Measurements from ENCODE around the gene VOPP1.

The VOPP1 gene

GRCh38 chr7:55563596-55564325, 8.5 kb downstream of the VOPP1 start:
- DNase-seq (ENCODE audit: extremely low read depth, low read depth), result no peak
- H3K4me3 ChIP-seq (replicated peaks; ENCODE audit: low read depth, low read length), result no peak overlapping the region
- TF ChIP-seq CTCF (IDR thresholded peaks at IDR 0.05; ENCODE audit: low read depth, low read length, missing control alignments), result no peak

GRCh38 chr7:55561690-55562089, 10.6 kb downstream of the VOPP1 start:
- no peak for DNase-seq (ENCODE audit: extremely low read depth, low read depth)
- TF ChIP-seq CTCF (IDR thresholded peaks at IDR 0.05; ENCODE audit: low read depth, low read length, missing control alignments), result no peak

GRCh38 chr7:55558962-55559920, 13.1 kb downstream of the VOPP1 start:
- no peak for TF ChIP-seq CTCF (IDR thresholded peaks at IDR 0.05; ENCODE audit: low read depth, low read length, missing control alignments)
- DNase-seq (ENCODE audit: extremely low read depth, low read depth), result no peak
- no peak overlapping the region for H3K4me3 ChIP-seq (replicated peaks; ENCODE audit: low read depth, low read length)

More at GRCh38 chr7:55561690-55562089, 10.6 kb downstream of the VOPP1 start:
- no peak overlapping the region for H3K4me3 ChIP-seq (replicated peaks; ENCODE audit: low read depth, low read length)

- H3K4me3 ChIP-seq (replicated peaks; ENCODE audit: low read depth, low read length), result no peak overlapping the region
- no peak for DNase-seq (ENCODE audit: extremely low read depth, low read depth)
- TF ChIP-seq CTCF (IDR thresholded peaks at IDR 0.05; ENCODE audit: low read depth, low read length, missing control alignments), result no peak
These were observed 14.6 kb downstream of the VOPP1 start for GRCh38 chr7:55557666-55558188.

- TF ChIP-seq CTCF (IDR thresholded peaks at IDR 0.05; ENCODE audit: low read depth, low read length, missing control alignments), result no peak
- no peak overlapping the region for H3K4me3 ChIP-seq (replicated peaks; ENCODE audit: low read depth, low read length)
- DNase-seq (ENCODE audit: extremely low read depth, low read depth), result no peak
These were observed 15.8 kb downstream of the VOPP1 start for GRCh38 chr7:55556492-55556891.

GRCh38 chr7:55556031-55556430, 16.3 kb downstream of the VOPP1 start:
- H3K4me3 ChIP-seq (replicated peaks; ENCODE audit: low read depth, low read length), result no peak overlapping the region
- no peak for TF ChIP-seq CTCF (IDR thresholded peaks at IDR 0.05; ENCODE audit: low read depth, low read length, missing control alignments)
- DNase-seq (ENCODE audit: extremely low read depth, low read depth), result no peak

Measured in HFF-Myc (cell line).